ENCODE data around the gene FGF11.

The FGF11 gene

DNA sequence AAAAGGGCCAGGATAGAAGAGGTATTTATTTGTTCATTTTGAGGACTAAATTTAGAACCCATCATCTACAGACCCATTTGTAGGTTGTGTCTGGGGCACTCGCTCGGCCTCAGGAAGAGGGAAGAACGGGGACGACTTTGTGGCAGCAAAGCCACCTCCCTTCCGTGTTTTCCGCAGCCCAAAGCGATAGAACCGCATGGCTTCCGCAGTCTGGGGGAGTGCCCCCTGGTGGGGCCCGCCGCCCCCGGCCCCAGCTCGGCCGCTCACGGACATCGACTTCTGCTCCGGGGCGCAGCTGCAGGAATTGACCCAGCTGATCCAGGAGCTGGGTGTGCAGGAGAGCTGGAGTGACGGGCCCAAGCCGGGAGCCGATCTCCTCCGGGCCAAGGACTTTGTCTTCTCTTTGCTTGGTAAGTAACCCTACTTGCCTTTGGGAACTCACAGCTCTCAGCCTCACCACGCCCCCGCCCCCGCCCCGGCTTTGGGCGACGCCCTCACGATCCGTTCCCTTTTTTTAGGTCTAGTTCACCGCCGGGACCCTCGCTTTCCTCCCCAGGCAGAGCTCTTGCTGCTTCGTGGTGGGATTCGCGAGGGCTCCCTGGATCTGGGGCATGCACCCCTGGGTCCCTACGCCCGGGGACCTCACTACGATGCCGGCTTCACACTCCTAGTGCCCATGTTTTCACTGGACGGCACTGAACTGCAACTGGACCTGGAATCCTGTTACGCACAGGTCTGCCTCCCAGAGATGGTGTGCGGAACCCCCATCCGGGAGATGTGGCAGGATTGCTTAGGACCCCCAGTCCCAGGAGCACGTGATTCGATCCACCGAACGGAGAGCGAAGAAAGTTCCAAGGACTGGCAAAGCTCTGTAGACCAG is 3.4 kb upstream of the FGF11 start:
- DNase-seq = peak; percentile 73

GRCh38 chr17:7436556-7437368 is 2.5 kb upstream of the FGF11 start:
- DNase-seq = peak; percentile 91

- DNase-seq = no peak
Measured at GRCh38 chr17:7437369-7437863, 1.9 kb upstream of the FGF11 start.

DNA sequence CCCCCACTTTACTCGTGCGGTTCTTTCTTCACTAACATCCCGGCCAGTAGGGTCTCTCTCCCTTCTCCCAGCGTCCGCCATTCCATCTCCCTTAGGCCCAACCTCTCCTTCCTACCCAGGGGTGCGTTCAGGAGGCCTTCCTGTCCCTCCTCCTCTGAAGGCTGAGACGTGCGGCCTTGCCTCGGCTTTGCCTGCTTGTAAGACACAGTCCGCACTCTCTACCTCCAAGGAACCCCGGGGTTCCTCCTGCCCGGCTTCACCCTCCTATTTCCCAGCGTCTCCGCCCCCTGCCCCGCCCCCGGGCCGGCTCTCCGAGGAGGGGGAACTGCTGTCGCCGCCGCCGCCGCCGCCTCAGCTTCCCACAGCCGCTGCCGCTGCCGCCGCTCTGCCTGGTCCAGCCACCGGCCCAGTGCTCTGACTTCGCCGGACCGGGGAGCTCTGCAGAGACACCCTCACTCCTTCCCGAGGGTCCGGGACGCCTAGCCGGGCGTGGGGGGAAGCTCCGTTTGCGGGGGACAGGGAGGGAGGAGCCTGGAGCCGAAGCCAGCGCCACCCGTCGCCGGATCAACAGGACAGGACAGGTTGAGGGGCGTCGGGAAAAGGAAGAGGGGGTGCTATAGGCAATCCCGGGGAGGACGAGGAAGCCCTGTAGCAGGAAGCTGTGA is 1.2 kb upstream of the FGF11 start:
- peak; percentile 63 for DNase-seq

- DNase-seq = no peak
Measured at GRCh38 chr17:7438656-7439460, 454 bp upstream of the FGF11 start.

DNA sequence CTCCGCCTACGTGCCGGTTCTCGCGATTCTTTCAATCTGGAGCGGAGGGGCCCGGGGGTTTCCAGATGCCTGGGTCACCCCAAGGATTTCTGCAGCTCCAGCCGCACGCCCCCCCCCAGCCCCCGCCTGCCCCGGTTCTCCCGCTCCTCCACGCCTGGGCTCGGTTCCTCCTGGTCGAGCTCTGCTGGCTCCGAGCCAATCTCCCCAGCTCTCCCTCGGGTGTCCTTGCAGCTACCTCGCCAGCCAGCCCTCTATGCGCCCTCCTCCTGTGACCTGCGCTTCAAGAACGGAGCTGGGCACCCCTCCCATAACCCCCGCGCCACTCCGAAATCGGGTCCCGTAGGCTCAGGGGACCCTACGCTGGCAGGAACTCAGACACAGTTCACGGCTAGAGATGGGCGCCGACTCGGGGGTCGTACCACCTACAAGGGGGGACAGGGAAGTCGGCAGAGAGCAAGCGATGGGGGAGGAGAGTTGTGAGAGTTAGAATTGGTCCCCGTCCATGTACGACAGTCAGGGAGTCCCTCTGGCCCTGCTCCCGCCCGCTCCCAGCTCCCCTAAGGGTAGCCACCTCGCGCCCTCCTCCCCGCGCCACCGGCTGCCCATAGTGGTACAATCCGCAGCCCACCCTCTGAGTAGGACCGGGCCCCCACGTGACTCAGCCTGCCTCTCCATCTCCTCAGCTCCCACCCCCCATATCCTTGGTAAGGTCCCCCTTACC is 961 bp downstream of the FGF11 start:
- DNase-seq = peak; percentile 89

GRCh38 chr17:7440834-7441195 is 1.5 kb downstream of the FGF11 start:
- peak; percentile 89 for DNase-seq

DNA sequence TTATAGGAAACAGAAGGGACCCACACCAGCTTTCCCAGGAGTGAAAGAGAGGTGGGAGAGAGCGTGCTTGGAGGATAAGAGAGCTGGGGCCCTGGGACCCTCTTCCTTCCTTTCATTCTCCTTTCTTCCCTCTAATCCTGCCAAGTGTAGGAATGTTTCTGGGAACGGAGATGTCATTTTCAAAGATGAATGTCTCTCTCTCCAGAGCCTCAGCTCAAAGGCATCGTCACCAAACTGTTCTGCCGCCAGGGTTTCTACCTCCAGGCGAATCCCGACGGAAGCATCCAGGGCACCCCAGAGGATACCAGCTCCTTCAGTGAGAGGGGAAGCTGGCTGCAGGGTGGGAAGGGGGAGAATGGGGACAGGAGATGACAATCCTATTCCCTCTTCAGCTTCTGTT is 2.0 kb downstream of the FGF11 start:
- DNase-seq = no peak

GRCh38 chr17:7442142-7442541 is 2.8 kb downstream of the FGF11 start:
- DNase-seq = peak; percentile 29

DNA sequence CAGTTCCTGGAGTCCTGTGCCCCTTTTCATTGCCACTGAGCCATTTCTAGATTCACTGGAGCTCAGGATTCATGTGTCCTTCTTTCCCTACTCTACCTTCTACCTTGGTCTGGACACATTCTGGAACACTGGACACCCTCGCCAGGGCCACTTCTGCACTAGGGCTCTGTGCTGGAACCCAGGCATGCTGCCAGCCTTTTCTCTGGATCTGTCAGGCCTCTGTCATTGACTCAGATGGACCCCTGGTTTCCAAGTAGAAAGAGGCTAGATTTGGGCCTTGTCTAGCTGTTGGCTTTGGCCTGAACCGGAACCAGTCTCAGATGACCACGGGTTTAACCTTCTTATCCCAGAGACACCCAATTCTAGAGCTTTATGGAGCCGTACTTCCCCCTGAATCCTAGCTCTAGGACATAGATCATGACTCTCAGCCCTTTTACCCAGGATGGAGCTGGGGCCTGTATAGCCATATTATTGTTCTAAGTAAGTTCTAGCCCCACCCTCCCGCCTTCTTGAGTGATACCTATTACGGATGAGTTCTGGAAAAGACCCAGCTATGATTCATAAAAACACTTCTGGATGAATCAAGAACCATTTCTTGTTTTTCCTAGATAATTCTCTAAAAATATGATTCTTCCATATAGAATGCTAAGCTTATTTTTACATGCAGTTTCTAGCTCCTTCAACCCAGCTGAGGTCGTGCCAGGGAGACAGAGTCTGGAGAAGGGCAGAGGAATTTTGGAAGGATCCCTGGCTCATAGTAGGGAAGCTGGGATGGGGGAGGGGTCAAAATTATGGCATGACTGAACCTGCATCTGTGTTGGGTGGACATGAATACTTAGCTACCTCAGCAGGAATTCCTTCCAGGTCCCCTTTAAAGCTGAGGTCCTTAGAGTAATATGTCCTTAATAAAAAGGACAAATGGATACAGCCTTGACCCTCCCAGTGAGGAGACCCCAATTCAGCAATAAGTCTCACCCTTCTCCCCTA is 4.5 kb downstream of the FGF11 start:
- no peak for DNase-seq

GRCh38 chr17:7444682-7445618 is 5.6 kb downstream of the FGF11 start, which contains the start of gene CHRNB1:
TSS of gene CHRNB1 (plus strand) at chr17:7445061. CDS start at chr17:7445128, 67 bp downstream.
- DNase-seq = peak; percentile 95

- DNase-seq = peak; percentile 88
Measured at GRCh38 chr17:7445619-7445968, 6.3 kb downstream of the FGF11 start.

DNA sequence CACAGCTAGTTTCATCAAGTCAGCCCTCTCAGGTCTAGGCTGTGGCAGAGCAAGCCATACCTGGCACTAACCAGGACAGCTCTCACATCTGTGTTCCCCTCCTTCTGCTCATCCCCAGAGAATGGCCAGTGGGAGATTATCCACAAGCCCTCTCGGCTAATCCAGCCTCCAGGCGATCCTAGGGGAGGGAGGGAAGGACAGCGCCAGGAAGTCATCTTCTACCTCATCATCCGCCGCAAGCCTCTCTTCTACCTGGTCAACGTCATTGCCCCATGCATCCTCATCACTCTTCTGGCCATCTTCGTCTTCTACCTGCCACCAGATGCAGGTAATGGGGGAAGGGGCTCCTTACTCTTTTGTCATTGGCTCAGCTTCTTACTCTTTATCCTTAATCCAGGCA is 9.1 kb downstream of the FGF11 start:
- DNase-seq = peak; percentile 87

GRCh38 chr17:7459961-7460545 is 20.7 kb downstream of the FGF11 start:
- no peak for DNase-seq

DNA sequence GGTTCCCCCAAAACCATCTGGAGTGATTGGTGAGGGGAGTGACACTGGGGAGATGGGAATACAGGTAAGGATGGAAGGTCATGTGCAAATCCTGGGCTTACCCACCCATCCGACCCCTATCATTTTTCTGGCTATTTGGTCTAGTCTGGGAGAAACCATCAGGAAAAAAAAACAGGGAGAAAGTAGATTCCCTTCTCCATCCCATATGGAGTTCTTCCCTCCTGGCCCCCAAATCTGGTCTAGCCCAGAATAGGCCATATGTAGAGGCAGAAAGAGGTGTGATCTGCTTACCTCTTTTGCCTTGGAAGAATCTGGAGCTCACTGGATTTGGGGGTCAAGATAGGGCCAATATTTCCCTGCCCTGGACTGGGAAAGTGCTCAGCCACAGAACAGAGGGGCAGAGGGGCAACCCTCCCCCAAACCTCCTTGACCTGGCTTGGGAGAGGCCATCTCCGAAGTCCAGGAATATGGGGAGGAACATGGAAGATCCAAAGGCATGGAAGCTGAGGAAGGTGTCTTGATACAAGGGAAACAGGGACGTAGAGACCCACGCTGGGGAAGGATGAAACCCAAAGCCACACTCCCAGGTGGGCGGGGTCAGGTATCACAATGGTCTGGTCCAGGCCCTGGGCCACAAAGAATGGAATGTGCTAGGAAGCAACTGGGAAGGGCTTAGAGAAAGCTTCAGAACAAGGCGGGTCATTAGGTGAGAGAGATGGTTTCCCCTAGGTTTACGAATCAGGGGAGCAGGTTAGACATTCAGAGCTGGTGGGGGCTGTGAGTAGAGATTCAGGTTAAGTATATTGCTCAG is 21.7 kb downstream of the FGF11 start:
- no peak for DNase-seq

GRCh38 chr17:7462474-7463371 is 23.4 kb downstream of the FGF11 start:
- no peak for DNase-seq

DNA sequence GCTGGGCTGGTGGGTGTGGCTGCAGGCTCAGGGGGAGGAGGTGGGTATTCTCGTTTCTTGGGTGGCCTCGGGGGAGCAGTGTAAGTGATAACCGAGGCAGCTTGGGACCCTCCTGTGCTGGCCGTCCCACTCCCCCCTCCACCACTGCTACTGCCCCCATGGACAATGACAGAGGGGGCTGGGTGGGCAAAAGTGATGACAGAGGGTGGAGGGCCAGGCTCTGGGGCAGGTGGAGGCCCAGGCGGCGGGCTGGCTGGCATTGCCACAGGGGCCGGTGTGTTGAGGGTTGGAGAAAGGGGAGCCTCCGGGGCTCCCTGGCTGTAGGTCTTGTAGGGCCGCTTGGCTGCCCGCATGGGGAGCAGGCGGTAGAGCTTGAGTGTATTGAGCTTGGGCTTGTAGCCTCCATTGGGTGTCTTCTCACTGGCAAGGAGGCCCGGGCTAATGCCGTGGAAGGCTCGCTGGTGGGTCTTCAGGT is 24.1 kb downstream of the FGF11 start:
- no peak for DNase-seq

Measured in NCI-H82 (cell line).